ENCODE data around the gene PSMB11.

The PSMB11 gene

GRCh38 chr14:23056956-23057756, 15.1 kb downstream of the PSMB11 start, which contains the start of gene CDH24:
CDH24 (minus strand) TSS chr14:23057520; CDS start chr14:23055733, 1,787 bp downstream.
- peak within 1 kb of the TSS; percentile 69 for H3K4me3 ChIP-seq (ENCODE audit: low read length)
- peaks cover 23% of the 10 kb centered on the region for H3K36me3 ChIP-seq (ENCODE audit: insufficient read depth, low read length)
- peak within 1 kb of the TSS; percentile 73 for H3K9ac ChIP-seq (ENCODE audit: low read depth, low read length)
- H3K4me2 ChIP-seq (ENCODE audit: low read length) = peak within 1 kb of the TSS; percentile 95
- no peaks in the 10 kb centered on the region for H3K27me3 ChIP-seq (ENCODE audit: control insufficient read depth, insufficient read depth, low read length)
- peaks cover 30% of the 10 kb centered on the region for H3K4me1 ChIP-seq (ENCODE audit: control insufficient read depth, insufficient read depth, low read length)
- H3K9me3 ChIP-seq (replicated peaks; ENCODE audit: low read length) = no peaks in the 10 kb centered on the region

GRCh38 chr14:23057757-23058653, 16.0 kb downstream of the PSMB11 start:
- Histone ChIP-seq H3K4me2 (ENCODE audit: low read length) (peak overlapping the region; percentile 95), H3K9me3 (replicated peaks; ENCODE audit: low read length) (no peaks in the 10 kb centered on the region), H3K27me3 (ENCODE audit: control insufficient read depth, insufficient read depth, low read length) (no peaks in the 10 kb centered on the region), H3K4me3 (ENCODE audit: low read length) (peak overlapping the region; percentile 69), H3K4me1 (ENCODE audit: control insufficient read depth, insufficient read depth, low read length) (peaks cover 38% of the 10 kb centered on the region), H3K36me3 (ENCODE audit: insufficient read depth, low read length) (peaks cover 32% of the 10 kb centered on the region), H3K9ac (ENCODE audit: low read depth, low read length) (peak overlapping the region; percentile 73)

- H3K4me3 ChIP-seq (ENCODE audit: low read length) = no peak overlapping the region
- no peak overlapping the region for H3K9ac ChIP-seq (ENCODE audit: low read depth, low read length)
- H3K27me3 ChIP-seq (ENCODE audit: control insufficient read depth, insufficient read depth, low read length) = no peaks in the 10 kb centered on the region
- H3K4me2 ChIP-seq (ENCODE audit: low read length) = no peak overlapping the region
- H3K4me1 ChIP-seq (ENCODE audit: control insufficient read depth, insufficient read depth, low read length) = peaks cover 39% of the 10 kb centered on the region
- no peaks in the 10 kb centered on the region for H3K9me3 ChIP-seq (replicated peaks; ENCODE audit: low read length)
- peaks cover 40% of the 10 kb centered on the region for H3K36me3 ChIP-seq (ENCODE audit: insufficient read depth, low read length)
Measured at GRCh38 chr14:23058654-23059504, 16.9 kb downstream of the PSMB11 start.

- H3K9me3 ChIP-seq (replicated peaks; ENCODE audit: low read length) = no peaks in the 10 kb centered on the region
- H3K27me3 ChIP-seq (ENCODE audit: control insufficient read depth, insufficient read depth, low read length) = no peaks in the 10 kb centered on the region
- H3K4me1 ChIP-seq (ENCODE audit: control insufficient read depth, insufficient read depth, low read length) = peaks cover 37% of the 10 kb centered on the region
- peaks cover 57% of the 10 kb centered on the region for H3K36me3 ChIP-seq (ENCODE audit: insufficient read depth, low read length)
- no peak overlapping the region for H3K9ac ChIP-seq (ENCODE audit: low read depth, low read length)
- H3K4me3 ChIP-seq (ENCODE audit: low read length) = no peak overlapping the region
- H3K4me2 ChIP-seq (ENCODE audit: low read length) = no peak overlapping the region
Measured at GRCh38 chr14:23060536-23061260, 18.7 kb downstream of the PSMB11 start.

- Histone ChIP-seq H3K9ac (ENCODE audit: low read depth, low read length) (no peak overlapping the region), H3K4me1 (ENCODE audit: control insufficient read depth, insufficient read depth, low read length) (peaks cover 23% of the 10 kb centered on the region), H3K9me3 (replicated peaks; ENCODE audit: low read length) (no peaks in the 10 kb centered on the region), H3K4me3 (ENCODE audit: low read length) (no peak overlapping the region), H3K36me3 (ENCODE audit: insufficient read depth, low read length) (peaks cover 69% of the 10 kb centered on the region), H3K4me2 (ENCODE audit: low read length) (peak overlapping the region; percentile 38), H3K27me3 (ENCODE audit: control insufficient read depth, insufficient read depth, low read length) (no peaks in the 10 kb centered on the region)
Measured at GRCh38 chr14:23062002-23062401, 20.0 kb downstream of the PSMB11 start.

GRCh38 chr14:23063601-23064000, 21.6 kb downstream of the PSMB11 start:
- peaks cover 23% of the 10 kb centered on the region for H3K4me1 ChIP-seq (ENCODE audit: control insufficient read depth, insufficient read depth, low read length)
- no peak overlapping the region for H3K4me3 ChIP-seq (ENCODE audit: low read length)
- no peak overlapping the region for H3K9ac ChIP-seq (ENCODE audit: low read depth, low read length)
- H3K36me3 ChIP-seq (ENCODE audit: insufficient read depth, low read length) = peaks cover 81% of the 10 kb centered on the region
- no peak overlapping the region for H3K4me2 ChIP-seq (ENCODE audit: low read length)
- H3K9me3 ChIP-seq (replicated peaks; ENCODE audit: low read length) = no peaks in the 10 kb centered on the region
- no peaks in the 10 kb centered on the region for H3K27me3 ChIP-seq (ENCODE audit: control insufficient read depth, insufficient read depth, low read length)

- Histone ChIP-seq H3K9ac (ENCODE audit: low read depth, low read length) (no peak overlapping the region), H3K4me3 (ENCODE audit: low read length) (no peak overlapping the region), H3K36me3 (ENCODE audit: insufficient read depth, low read length) (peaks cover 61% of the 10 kb centered on the region), H3K4me1 (ENCODE audit: control insufficient read depth, insufficient read depth, low read length) (peaks cover 42% of the 10 kb centered on the region), H3K27me3 (ENCODE audit: control insufficient read depth, insufficient read depth, low read length) (no peaks in the 10 kb centered on the region), H3K4me2 (ENCODE audit: low read length) (peak overlapping the region; percentile 8), H3K9me3 (replicated peaks; ENCODE audit: low read length) (no peaks in the 10 kb centered on the region)
Measured at GRCh38 chr14:23066368-23066767, 24.4 kb downstream of the PSMB11 start.

- no peaks in the 10 kb centered on the region for H3K27me3 ChIP-seq (ENCODE audit: control insufficient read depth, insufficient read depth, low read length)
- H3K4me2 ChIP-seq (ENCODE audit: low read length) = no peak overlapping the region
- no peak overlapping the region for H3K4me3 ChIP-seq (ENCODE audit: low read length)
- peaks cover 44% of the 10 kb centered on the region for H3K4me1 ChIP-seq (ENCODE audit: control insufficient read depth, insufficient read depth, low read length)
- no peaks in the 10 kb centered on the region for H3K9me3 ChIP-seq (replicated peaks; ENCODE audit: low read length)
- H3K36me3 ChIP-seq (ENCODE audit: insufficient read depth, low read length) = peaks cover 62% of the 10 kb centered on the region
- no peak overlapping the region for H3K9ac ChIP-seq (ENCODE audit: low read depth, low read length)
Measured at GRCh38 chr14:23066855-23067744, 25.1 kb downstream of the PSMB11 start.

- Histone ChIP-seq H3K9me3 (replicated peaks; ENCODE audit: low read length) (no peaks in the 10 kb centered on the region), H3K9ac (ENCODE audit: low read depth, low read length) (no peak overlapping the region), H3K4me2 (ENCODE audit: low read length) (peak overlapping the region; percentile 69), H3K4me3 (ENCODE audit: low read length) (no peak overlapping the region), H3K4me1 (ENCODE audit: control insufficient read depth, insufficient read depth, low read length) (peaks cover 37% of the 10 kb centered on the region), H3K27me3 (ENCODE audit: control insufficient read depth, insufficient read depth, low read length) (no peaks in the 10 kb centered on the region), H3K36me3 (ENCODE audit: insufficient read depth, low read length) (peaks cover 62% of the 10 kb centered on the region)
Measured at GRCh38 chr14:23067847-23068788, 26.1 kb downstream of the PSMB11 start.

Measured in skeletal muscle satellite cell (primary cell).